Activated B cell treated with CpG ODN at 0.5 μM for 24 hours (primary cell): ENCODE measurements around the gene TRABD2B. TPM values are rescaled to one million over a fixed set of nuclear protein-coding genes. Genes with fewer than 3 reads are reported as not detected.

Experiments
- ATAC-seq: fragments of 200-7000 bp; cut with Tn5 transposase; one replicate; pipeline ENCODE4 v1.10.0; 2021; ENCODE audit warnings: low read depth, mild to moderate bottlenecking, moderate library complexity
- CTCF ChIA-PET: fragments of 350-600 bp; sonication (Branson Sonifier 250); formaldehyde crosslinking; loops from one replicate; lab custom pipeline; 2021; ENCODE audit warnings: antibody characterized with exemption; lab: Charles Lee
- POLR2A ChIA-PET: fragments of 350-600 bp; sonication (Branson Sonifier 250); formaldehyde crosslinking; loops from one replicate; lab custom pipeline; 2021; ENCODE audit warnings: antibody characterized with exemption; lab: Charles Lee
- DNase-seq: peaks from one replicate; pipeline ENCODE4 v3.0.0; 2022
- H3K27ac Mint-ChIP-seq: one replicate; pipeline ENCODE4 v1.8.0; 2020; ENCODE audit warnings: mixed read lengths
- H3K27me3 Mint-ChIP-seq: one replicate; pipeline ENCODE4 v1.8.0; 2021; ENCODE audit warnings: mixed read lengths
- H3K36me3 Mint-ChIP-seq: one replicate; pipeline ENCODE4 v1.8.0; 2021; ENCODE audit warnings: low read depth, mixed read lengths
- H3K4me1 Mint-ChIP-seq: one replicate; pipeline ENCODE4 v1.8.0; 2021; ENCODE audit warnings: mixed read lengths
- H3K4me3 Mint-ChIP-seq: one replicate; pipeline ENCODE4 v1.8.0; 2020; ENCODE audit warnings: mild to moderate bottlenecking, mixed read lengths
- H3K9me3 Mint-ChIP-seq: one replicate; pipeline ENCODE4 v1.8.0; 2020; ENCODE audit warnings: mixed read lengths
- CTCF ChIP-seq: fragments of 200-600 bp; IDR thresholded peaks from one replicate; pipeline ENCODE4 v1.8.0; 2022; ENCODE audit warnings: antibody characterized with exemption, mild to moderate bottlenecking
- intact Hi-C: fragments of 100-400 bp; cut with micrococcal nuclease; formaldehyde crosslinking; loops from one replicate; pipeline ENCODE4 v1.15.1; 2024
- total RNA-seq: library from RNA; stranded (reverse); gene quantifications from 2 replicates; pipeline ENCODE4 v1.2.3, GENCODE V29; 2022

The TRABD2B gene
- total RNA-seq, 1 donor from 2014 or later, result not detected

GRCh38 chr1:47993881-47994625 lies 3.1 kb downstream of the TRABD2B start:
- H3K4me1 Mint-ChIP-seq, result peaks cover 10% of the 10 kb centered on the region
- DNase-seq (no peak), ATAC-seq (no peak)
- no peak overlapping the region for H3K27ac Mint-ChIP-seq
- no peaks in the 10 kb centered on the region for H3K36me3 Mint-ChIP-seq
- ChIA-PET POLR2A (no interaction called here), CTCF (interaction anchor here (1.0 kb wide), 1 partner anchor 30 kb away, joined by 3 read pairs; no protein-coding TSS in a partner anchor)
- TF ChIP-seq CTCF, result no peak
- peaks cover 51% of the 10 kb centered on the region for H3K27me3 Mint-ChIP-seq
- intact Hi-C loops, result no loop called here
- H3K4me3 Mint-ChIP-seq, result no peak overlapping the region
- no peaks in the 10 kb centered on the region for H3K9me3 Mint-ChIP-seq

- no peaks in the 10 kb centered on the region for H3K36me3 Mint-ChIP-seq
- H3K4me1 Mint-ChIP-seq, result peaks cover 10% of the 10 kb centered on the region
- DNase-seq, result no peak
- POLR2A ChIA-PET, result no interaction called here
- peaks cover 46% of the 10 kb centered on the region for H3K27me3 Mint-ChIP-seq
- no peak overlapping the region for H3K4me3 Mint-ChIP-seq
- no peak for TF ChIP-seq CTCF
- no peak for ATAC-seq
- CTCF ChIA-PET, result no interaction called here
- H3K9me3 Mint-ChIP-seq, result no peaks in the 10 kb centered on the region
- no peak overlapping the region for H3K27ac Mint-ChIP-seq
- intact Hi-C loops, result no loop called here
These were observed 3.8 kb downstream of the TRABD2B start for GRCh38 chr1:47993416-47993740.

GRCh38 chr1:47992720-47993415 lies 4.3 kb downstream of the TRABD2B start:
- no peak for TF ChIP-seq CTCF
- ChIA-PET CTCF (no interaction called here), POLR2A (no interaction called here)
- Mint-ChIP-seq H3K27ac (no peak overlapping the region), H3K9me3 (no peaks in the 10 kb centered on the region), H3K4me3 (no peak overlapping the region), H3K27me3 (peaks cover 46% of the 10 kb centered on the region), H3K4me1 (peaks cover 8% of the 10 kb centered on the region), H3K36me3 (no peaks in the 10 kb centered on the region)
- ATAC-seq, result no peak
- intact Hi-C loops, result no loop called here
- DNase-seq, result no peak

- no peaks in the 10 kb centered on the region for H3K36me3 Mint-ChIP-seq
- peaks cover 6% of the 10 kb centered on the region for H3K4me1 Mint-ChIP-seq
- intact Hi-C loops, result no loop called here
- H3K27ac Mint-ChIP-seq, result no peak overlapping the region
- H3K27me3 Mint-ChIP-seq, result peaks cover 45% of the 10 kb centered on the region
- ATAC-seq, result no peak
- DNase-seq, result no peak
- H3K9me3 Mint-ChIP-seq, result no peaks in the 10 kb centered on the region
- ChIA-PET CTCF (no interaction called here), POLR2A (no interaction called here)
- no peak for TF ChIP-seq CTCF
- no peak overlapping the region for H3K4me3 Mint-ChIP-seq
These were observed 5.5 kb downstream of the TRABD2B start for GRCh38 chr1:47991673-47992072.

- Mint-ChIP-seq H3K27me3 (peaks cover 44% of the 10 kb centered on the region), H3K36me3 (no peaks in the 10 kb centered on the region)
These were observed 6.0 kb downstream of the TRABD2B start for GRCh38 chr1:47991187-47991586.

More at GRCh38 chr1:47991187-47991586, 6.0 kb downstream of the TRABD2B start:
- no peak overlapping the region for H3K27ac Mint-ChIP-seq
- intact Hi-C loops, result no loop called here
- ATAC-seq (no peak), DNase-seq (no peak)
- no peak for TF ChIP-seq CTCF
- CTCF ChIA-PET, result no interaction called here
- peaks cover 3% of the 10 kb centered on the region for H3K4me1 Mint-ChIP-seq
- no peaks in the 10 kb centered on the region for H3K9me3 Mint-ChIP-seq
- H3K4me3 Mint-ChIP-seq, result no peak overlapping the region
- POLR2A ChIA-PET, result no interaction called here
